ENCODE measurements around the gene FKBP6. TPM values are rescaled to one million over a fixed set of nuclear protein-coding genes. Genes with fewer than 3 reads are reported as not detected.

FKBP6 gene
- total and polyA plus RNA-seq, 9 of the 15 experiments (the other 6 are each of a cell fraction or from before 2014, with no cell fraction given) = not detected

- TF ChIP-seq BCLAF1 (IDR thresholded peaks at IDR 0.05; ENCODE audit: borderline replicate concordance in 1 of 2, control insufficient read depth in 1 of 2, low read depth in 2 of 2, low read length in 1 of 2) = no peak
- TF ChIP-seq ZNF583 (CRISPR knock-in tag; IDR thresholded peaks at IDR 0.05) = no peak
- no peak for TF ChIP-seq ZNF592 (IDR thresholded peaks at IDR 0.05)
- no peak for TF ChIP-seq HES1 (IDR thresholded peaks at IDR 0.05; ENCODE audit: low read depth)
- TF ChIP-seq HBP1 (CRISPR knock-in tag; IDR thresholded peaks at IDR 0.05) = no peak
- TF ChIP-seq ZSCAN32 (CRISPR knock-in tag; IDR thresholded peaks at IDR 0.05) = no peak
- no peak for TF ChIP-seq SIN3B (IDR thresholded peaks at IDR 0.05; ENCODE audit: low read depth)
- TF ChIP-seq ZKSCAN3 (CRISPR knock-in tag; IDR thresholded peaks at IDR 0.05) = no peak
Observed at GRCh38 chr7:73382934-73383503, 55.1 kb downstream of the FKBP6 start (continued).
